Measurements from ENCODE around the gene ZNRF1. TPM values are rescaled to one million over a fixed set of nuclear protein-coding genes. Genes with fewer than 3 reads are reported as not detected.

Gene ZNRF1
- total RNA-seq, 1 donor: 19.9 TPM

GRCh38 chr16:75116911-75117245 is 118.1 kb downstream of the ZNRF1 start:
- TF ChIP-seq, protein P1, sequence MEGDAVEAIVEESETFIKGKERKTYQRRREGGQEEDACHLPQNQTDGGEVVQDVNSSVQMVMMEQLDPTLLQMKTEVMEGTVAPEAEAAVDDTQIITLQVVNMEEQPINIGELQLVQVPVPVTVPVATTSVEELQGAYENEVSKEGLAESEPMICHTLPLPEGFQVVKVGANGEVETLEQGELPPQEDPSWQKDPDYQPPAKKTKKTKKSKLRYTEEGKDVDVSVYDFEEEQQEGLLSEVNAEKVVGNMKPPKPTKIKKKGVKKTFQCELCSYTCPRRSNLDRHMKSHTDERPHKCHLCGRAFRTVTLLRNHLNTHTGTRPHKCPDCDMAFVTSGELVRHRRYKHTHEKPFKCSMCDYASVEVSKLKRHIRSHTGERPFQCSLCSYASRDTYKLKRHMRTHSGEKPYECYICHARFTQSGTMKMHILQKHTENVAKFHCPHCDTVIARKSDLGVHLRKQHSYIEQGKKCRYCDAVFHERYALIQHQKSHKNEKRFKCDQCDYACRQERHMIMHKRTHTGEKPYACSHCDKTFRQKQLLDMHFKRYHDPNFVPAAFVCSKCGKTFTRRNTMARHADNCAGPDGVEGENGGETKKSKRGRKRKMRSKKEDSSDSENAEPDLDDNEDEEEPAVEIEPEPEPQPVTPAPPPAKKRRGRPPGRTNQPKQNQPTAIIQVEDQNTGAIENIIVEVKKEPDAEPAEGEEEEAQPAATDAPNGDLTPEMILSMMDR (IDR thresholded peaks at IDR 0.05; ENCODE audit: extremely low read depth, low read depth, low read length): no peak
- H3K4me3 ChIP-seq (ENCODE audit: insufficient read depth, low read length): peak overlapping the region; percentile 67
- peak overlapping the region; percentile 66 for H2AFZ ChIP-seq (ENCODE audit: low read length)

GRCh38 chr16:75118943-75119539 is 120.2 kb downstream of the ZNRF1 start:
- H3K36me3 ChIP-seq (ENCODE audit: insufficient read depth, low read length): no peaks in the 10 kb centered on the region

More at GRCh38 chr16:75116911-75117245, 118.1 kb downstream of the ZNRF1 start:
- Histone ChIP-seq H3K79me2 (ENCODE audit: insufficient read depth, low read length) (no peaks in the 10 kb centered on the region), H3K4me2 (ENCODE audit: insufficient read depth, low read length) (peak overlapping the region; percentile 75), H3K27ac (ENCODE audit: low read depth, low read length) (no peak overlapping the region), H3K4me1 (ENCODE audit: insufficient read depth, low read length) (peaks cover 4% of the 10 kb centered on the region), H3K36me3 (ENCODE audit: insufficient read depth, low read length) (no peaks in the 10 kb centered on the region), H3K27me3 (ENCODE audit: insufficient read depth, low read length) (no peaks in the 10 kb centered on the region), H3K9me3 (ENCODE audit: low read depth, low read length) (no peaks in the 10 kb centered on the region), H4K20me1 (ENCODE audit: insufficient read depth, low read length) (peaks cover 2% of the 10 kb centered on the region)
- DNase-seq (ENCODE audit: insufficient read length, low spot score, missing footprints): no peak

DNA sequence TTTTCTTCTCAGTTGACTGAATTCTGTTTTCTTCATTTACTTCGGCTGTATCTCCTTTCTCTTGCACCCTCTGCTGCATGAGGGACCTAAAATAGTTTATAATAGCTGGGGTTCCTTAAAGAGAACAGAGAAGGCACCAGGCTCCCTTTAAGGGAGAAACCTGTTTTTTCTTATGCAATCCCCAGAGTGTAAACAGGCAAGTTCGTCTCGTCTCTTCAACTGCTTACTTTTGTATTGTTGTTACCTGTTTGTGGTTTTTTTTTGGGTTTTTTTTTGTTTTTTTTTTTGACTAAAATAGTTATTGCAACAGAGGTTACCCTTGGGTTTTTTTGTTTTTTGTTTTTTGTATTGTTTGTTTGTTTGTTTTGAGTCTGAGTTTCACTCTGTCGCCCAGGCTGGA is 121.4 kb downstream of the ZNRF1 start:
- DNase-seq (ENCODE audit: insufficient read length, low spot score, missing footprints): no peak

More at GRCh38 chr16:75118943-75119539, 120.2 kb downstream of the ZNRF1 start:
- Histone ChIP-seq H3K9me3 (ENCODE audit: low read depth, low read length) (peaks cover 3% of the 10 kb centered on the region), H3K4me2 (ENCODE audit: insufficient read depth, low read length) (no peak overlapping the region), H3K79me2 (ENCODE audit: insufficient read depth, low read length) (no peaks in the 10 kb centered on the region), H3K27me3 (ENCODE audit: insufficient read depth, low read length) (no peaks in the 10 kb centered on the region), H3K4me1 (ENCODE audit: insufficient read depth, low read length) (peaks cover 4% of the 10 kb centered on the region), H4K20me1 (ENCODE audit: insufficient read depth, low read length) (no peaks in the 10 kb centered on the region), H2AFZ (ENCODE audit: low read length) (no peak overlapping the region), H3K27ac (ENCODE audit: low read depth, low read length) (no peak overlapping the region), H3K4me3 (ENCODE audit: insufficient read depth, low read length) (no peak overlapping the region)
- TF ChIP-seq, protein P1 (IDR thresholded peaks at IDR 0.05; ENCODE audit: extremely low read depth, low read depth, low read length): no peak
- no peak for DNase-seq (ENCODE audit: insufficient read length, low spot score, missing footprints)

GRCh38 chr16:75121949-75122568 is 123.2 kb downstream of the ZNRF1 start:
- H3K4me3 ChIP-seq (ENCODE audit: insufficient read depth, low read length): no peak overlapping the region
- H4K20me1 ChIP-seq (ENCODE audit: insufficient read depth, low read length): no peaks in the 10 kb centered on the region
- no peak for DNase-seq (ENCODE audit: insufficient read length, low spot score, missing footprints)
- no peaks in the 10 kb centered on the region for H3K36me3 ChIP-seq (ENCODE audit: insufficient read depth, low read length)
- H2AFZ ChIP-seq (ENCODE audit: low read length): no peak overlapping the region
- no peaks in the 10 kb centered on the region for H3K27me3 ChIP-seq (ENCODE audit: insufficient read depth, low read length)
- peaks cover 3% of the 10 kb centered on the region for H3K9me3 ChIP-seq (ENCODE audit: low read depth, low read length)
- no peaks in the 10 kb centered on the region for H3K79me2 ChIP-seq (ENCODE audit: insufficient read depth, low read length)
- TF ChIP-seq, protein P1 (IDR thresholded peaks at IDR 0.05; ENCODE audit: extremely low read depth, low read depth, low read length): no peak
- no peaks in the 10 kb centered on the region for H3K4me1 ChIP-seq (ENCODE audit: insufficient read depth, low read length)
- no peak overlapping the region for H3K4me2 ChIP-seq (ENCODE audit: insufficient read depth, low read length)
- H3K27ac ChIP-seq (ENCODE audit: low read depth, low read length): no peak overlapping the region

More for the DNA sequence above, 121.4 kb downstream of the ZNRF1 start:
- Histone ChIP-seq H4K20me1 (ENCODE audit: insufficient read depth, low read length) (no peaks in the 10 kb centered on the region), H3K4me2 (ENCODE audit: insufficient read depth, low read length) (no peak overlapping the region), H3K4me1 (ENCODE audit: insufficient read depth, low read length) (peaks cover 4% of the 10 kb centered on the region), H3K27me3 (ENCODE audit: insufficient read depth, low read length) (no peaks in the 10 kb centered on the region), H3K79me2 (ENCODE audit: insufficient read depth, low read length) (no peaks in the 10 kb centered on the region), H3K36me3 (ENCODE audit: insufficient read depth, low read length) (no peaks in the 10 kb centered on the region), H3K9me3 (ENCODE audit: low read depth, low read length) (peaks cover 3% of the 10 kb centered on the region), H3K27ac (ENCODE audit: low read depth, low read length) (no peak overlapping the region), H3K4me3 (ENCODE audit: insufficient read depth, low read length) (no peak overlapping the region), H2AFZ (ENCODE audit: low read length) (no peak overlapping the region)
- TF ChIP-seq, protein P1 (IDR thresholded peaks at IDR 0.05; ENCODE audit: extremely low read depth, low read depth, low read length): no peak
